Ovary (tissue), 9 donors: Measurements from ENCODE around the gene DIO1. TPM values are rescaled to one million over a fixed set of nuclear protein-coding genes. Genes with fewer than 3 reads are reported as not detected.

Experiments
- DNase-seq, 5 donors: peaks; one replicate each; pipeline ENCODE4 v3.0.0-alpha.2; 2019 to 2020
- H3K27ac ChIP-seq, 2 donors: fragments of 200-600 bp; one replicate each; pipeline versions ENCODE4 v1.5.1 to v1.8.0; 2019 to 2022
- H3K27me3 ChIP-seq: fragments of 200-600 bp; one replicate; pipeline ENCODE4 v1.8.0; 2022
- H3K36me3 ChIP-seq: fragments of 200-600 bp; sonication (generic); one replicate; pipeline ENCODE4 v1.5.1; 2019
- H3K4me1 ChIP-seq: one replicate; pipeline ENCODE4 v1.8.1; 2013; ENCODE audit warnings: mild to moderate bottlenecking, moderate library complexity; ENCODE audit not compliant: insufficient read depth
- H3K4me3 ChIP-seq: fragments of 200-600 bp; sonication (generic); one replicate; pipeline ENCODE4 v1.5.1; 2017
- H3K9me3 ChIP-seq, 2 donors: fragments of 200-600 bp in 1 of 2; sonication (generic) in 1 of 2; one replicate each; pipeline versions ENCODE4 v1.5.1 to v1.8.1; 2013 to 2019; ENCODE audit warnings: mild to moderate bottlenecking in 1 of 2, moderate library complexity in 1 of 2
- EP300 ChIP-seq: sonication (generic); formaldehyde crosslinking; IDR thresholded peaks from one replicate; pipeline ENCODE4 v1.6.1; 2017; ENCODE audit warnings: antibody characterized with exemption
- POLR2A ChIP-seq: fragments of 450-650 bp; IDR thresholded peaks from one replicate; pipeline ENCODE4 v1.6.1; 2017; ENCODE audit warnings: antibody characterized with exemption, mild to moderate bottlenecking, moderate library complexity
- WGBS, 3 donors: extraction: QIAGEN DNeasy Blood & Tissue Kit in 1 of 3; methylation state at CpG; one replicate each; pipeline versions ENCODE4 v1.1.5 to v1.1.7; 2013 to 2017; 5-methylcytosine and 5-hydroxymethylcytosine counted together
- intact Hi-C, 4 donors: fragments of 100-400 bp; cut with DNase I; formaldehyde crosslinking; loops; one replicate each; pipeline versions ENCODE4 v1.11.0 to v1.15.1; 2022 to 2023
- polyA plus RNA-seq, 2 donors: library from polyadenylated mRNA; stranded (reverse); fragments of 200-250 nt in 1 of 2; fragments of 350-450 nt in 1 of 2; fragmentation: Illumina TruSeq in 1 of 2; extraction: RNeasy Lipid Tissue Mini Kit (QIAGEN cat#74804) in 1 of 2; gene quantifications; one replicate each; pipeline ENCODE4 v1.2.3, GENCODE V29; 2013 to 2014
- total RNA-seq, 7 donors: library from RNA; depleted of rRNA in 2 of 7; stranded (reverse); fragments of >200 nt in 2 of 7; fragmentation: NEBNext Ultra II Directional in 3 of 7; extraction: Animal tissue kit (Norgen Biotek cat#: 25700) in 3 of 7; gene quantifications; one replicate each; pipeline versions ENCODE4 v1.1.0 to v1.2.4, GENCODE V29; 2016 to 2023
- TF ChIP-seq, protein P1 (sequence below), 3 donors: fragments of 450-650 bp in 2 of 3; fragments of 200-600 bp in 1 of 3; IDR thresholded peaks; one replicate each; pipeline versions ENCODE4 v1.5.1 to v1.8.0; 2016 to 2022; ENCODE audit warnings: antibody characterized with exemption in 3 of 3, mild to moderate bottlenecking in 1 of 3
- donor health status: DM: no; HTN: no; CAD: no; lungs with moderate emphysema.
- donor health status: DM: no; HTN: no; CAD: no.
- donor health status: Bipolar disorder and iron deficiency.
- donor health status: DM: yes; HTN: yes; CAD: no.
- donor health status: DM: no; HTN: no; CAD: no.
- donor health status: DM: yes; HTN: yes; CAD: no.

Gene DIO1
- total and polyA plus RNA-seq, 9 donors = 0.46 TPM; not detected in 8

DNA sequence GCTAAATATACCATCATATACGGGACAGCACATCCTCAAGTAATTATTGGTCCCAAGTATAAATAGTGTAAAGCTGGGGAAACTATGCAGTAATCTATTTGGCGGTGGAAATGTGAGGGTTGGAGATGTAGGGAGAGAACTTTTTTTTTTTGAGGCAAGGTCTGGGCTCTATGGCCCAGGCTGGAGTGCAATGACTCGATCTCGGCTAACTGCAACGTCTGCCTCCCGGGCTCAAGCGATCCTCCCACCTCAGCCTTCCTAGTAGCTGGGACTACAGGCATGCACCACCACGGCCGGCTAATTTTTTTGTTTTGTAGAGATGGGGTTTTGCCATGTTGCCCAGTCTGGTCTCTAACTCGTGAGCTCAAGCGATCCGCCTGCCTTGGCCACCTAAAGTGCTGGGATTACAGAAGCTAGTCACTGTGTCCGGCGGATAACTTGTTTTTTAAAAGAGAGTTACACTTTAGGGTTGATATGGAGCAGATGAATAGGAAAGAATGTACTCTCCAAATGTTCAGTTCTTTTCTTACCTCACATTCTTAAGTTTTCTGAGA lies 49.6 kb downstream of the DIO1 start:
- H3K4me3 ChIP-seq = no peak overlapping the region
- TF ChIP-seq POLR2A (no peak), EP300 (no peak)
- TF ChIP-seq, protein P1, sequence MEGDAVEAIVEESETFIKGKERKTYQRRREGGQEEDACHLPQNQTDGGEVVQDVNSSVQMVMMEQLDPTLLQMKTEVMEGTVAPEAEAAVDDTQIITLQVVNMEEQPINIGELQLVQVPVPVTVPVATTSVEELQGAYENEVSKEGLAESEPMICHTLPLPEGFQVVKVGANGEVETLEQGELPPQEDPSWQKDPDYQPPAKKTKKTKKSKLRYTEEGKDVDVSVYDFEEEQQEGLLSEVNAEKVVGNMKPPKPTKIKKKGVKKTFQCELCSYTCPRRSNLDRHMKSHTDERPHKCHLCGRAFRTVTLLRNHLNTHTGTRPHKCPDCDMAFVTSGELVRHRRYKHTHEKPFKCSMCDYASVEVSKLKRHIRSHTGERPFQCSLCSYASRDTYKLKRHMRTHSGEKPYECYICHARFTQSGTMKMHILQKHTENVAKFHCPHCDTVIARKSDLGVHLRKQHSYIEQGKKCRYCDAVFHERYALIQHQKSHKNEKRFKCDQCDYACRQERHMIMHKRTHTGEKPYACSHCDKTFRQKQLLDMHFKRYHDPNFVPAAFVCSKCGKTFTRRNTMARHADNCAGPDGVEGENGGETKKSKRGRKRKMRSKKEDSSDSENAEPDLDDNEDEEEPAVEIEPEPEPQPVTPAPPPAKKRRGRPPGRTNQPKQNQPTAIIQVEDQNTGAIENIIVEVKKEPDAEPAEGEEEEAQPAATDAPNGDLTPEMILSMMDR (IDR thresholded peaks at IDR 0.05) = no peak
- H3K36me3 ChIP-seq = no peaks in the 10 kb centered on the region
- WGBS, 3 donors = 95 to 96% (median 96%) methylated on average over 14 of the region's 14 CpGs
- H3K9me3 ChIP-seq = no peaks in the 10 kb centered on the region
- DNase-seq = no peak
- H3K27me3 ChIP-seq = no peaks in the 10 kb centered on the region
- no peak overlapping the region for H3K27ac ChIP-seq
- H3K4me1 ChIP-seq = peaks cover 13% of the 10 kb centered on the region
- intact Hi-C loops = no loop called here

DNA sequence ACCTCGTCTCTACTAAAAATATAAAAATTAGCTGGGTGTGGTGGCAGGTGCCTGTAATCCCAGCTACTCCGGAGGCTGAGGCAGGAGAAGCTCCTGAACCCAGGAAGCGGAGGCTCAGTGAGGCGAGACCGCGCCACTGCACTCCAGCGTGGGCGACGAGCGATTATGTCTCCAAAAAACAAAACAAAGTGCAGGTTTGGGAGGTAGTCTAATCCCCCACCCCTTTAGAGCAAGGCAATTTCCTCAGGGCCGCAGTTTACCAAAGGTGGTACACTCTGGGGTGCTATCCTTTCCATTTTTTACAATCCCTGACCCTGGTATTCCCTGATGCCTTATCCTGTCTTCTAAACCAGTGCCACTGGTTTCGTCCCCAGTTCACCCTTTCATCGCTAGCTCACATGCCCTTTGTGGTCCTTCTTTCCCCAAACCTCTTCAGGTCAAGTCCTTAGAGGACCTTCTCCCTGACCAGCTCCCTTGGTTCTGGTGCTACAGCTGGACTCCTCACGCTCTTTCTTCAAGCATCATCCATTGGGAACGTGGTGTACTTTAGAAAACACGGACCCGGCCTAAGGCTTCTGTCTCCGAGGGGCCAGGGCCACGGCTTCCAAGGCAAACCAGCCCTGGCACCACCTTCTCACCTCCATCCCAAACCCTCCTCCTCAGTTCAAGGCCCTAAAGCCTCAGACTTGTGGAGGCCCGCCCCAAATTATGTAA lies 50.6 kb downstream of the DIO1 start:
- H3K4me3 ChIP-seq = peak overlapping the region; percentile 84
- peaks cover 11% of the 10 kb centered on the region for H3K4me1 ChIP-seq
- H3K27me3 ChIP-seq = no peaks in the 10 kb centered on the region
- peak; percentile 12 to 49 (median 33) for DNase-seq
- H3K9me3 ChIP-seq = no peaks in the 10 kb centered on the region
- H3K36me3 ChIP-seq = no peaks in the 10 kb centered on the region
- peak overlapping the region; percentile 74 to 89 for H3K27ac ChIP-seq
- 54 to 56% (median 55%) methylated on average over 20 of the region's 20 CpGs for WGBS, 3 donors
- intact Hi-C loops = loop anchor here in 3 of 4 donors (5.0 kb wide), 2 partner anchors 47 to 57 kb away; partner anchors contain the start of gene YIPF1 (in 2 of the 3)
- no peak for TF ChIP-seq EP300

DNA sequence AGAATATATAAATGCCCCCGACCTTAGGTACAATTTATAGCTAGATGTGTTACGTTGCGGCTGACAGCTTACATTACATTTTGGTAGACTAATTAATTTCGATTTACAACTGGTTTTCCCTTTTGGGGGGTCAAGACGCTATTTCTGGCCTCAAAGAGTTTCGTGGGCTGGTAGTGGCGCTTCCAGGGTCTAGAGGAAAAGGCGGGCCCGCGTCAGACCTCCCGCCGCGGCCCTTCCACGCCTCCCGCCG lies 51.1 kb downstream of the DIO1 start:
- TF ChIP-seq, protein P1 (IDR thresholded peaks at IDR 0.05) = no peak
- TF ChIP-seq EP300 = no peak
- TF ChIP-seq POLR2A = no peak
- intact Hi-C loops = loop anchor here in 3 of 4 donors (5.0 kb wide), 2 partner anchors 48 to 58 kb away; partner anchors contain the start of gene YIPF1 (in 2 of the 3)
- H3K27me3 ChIP-seq = no peaks in the 10 kb centered on the region
- 0 to 1% (median 0%) methylated on average over 16 of the region's 16 CpGs for WGBS, 3 donors
- peak overlapping the region; percentile 74 to 89 for H3K27ac ChIP-seq
- peak overlapping the region; percentile 84 for H3K4me3 ChIP-seq
- H3K9me3 ChIP-seq = no peaks in the 10 kb centered on the region
- H3K4me1 ChIP-seq = peaks cover 11% of the 10 kb centered on the region
- no peaks in the 10 kb centered on the region for H3K36me3 ChIP-seq
- DNase-seq = no peak

DNA sequence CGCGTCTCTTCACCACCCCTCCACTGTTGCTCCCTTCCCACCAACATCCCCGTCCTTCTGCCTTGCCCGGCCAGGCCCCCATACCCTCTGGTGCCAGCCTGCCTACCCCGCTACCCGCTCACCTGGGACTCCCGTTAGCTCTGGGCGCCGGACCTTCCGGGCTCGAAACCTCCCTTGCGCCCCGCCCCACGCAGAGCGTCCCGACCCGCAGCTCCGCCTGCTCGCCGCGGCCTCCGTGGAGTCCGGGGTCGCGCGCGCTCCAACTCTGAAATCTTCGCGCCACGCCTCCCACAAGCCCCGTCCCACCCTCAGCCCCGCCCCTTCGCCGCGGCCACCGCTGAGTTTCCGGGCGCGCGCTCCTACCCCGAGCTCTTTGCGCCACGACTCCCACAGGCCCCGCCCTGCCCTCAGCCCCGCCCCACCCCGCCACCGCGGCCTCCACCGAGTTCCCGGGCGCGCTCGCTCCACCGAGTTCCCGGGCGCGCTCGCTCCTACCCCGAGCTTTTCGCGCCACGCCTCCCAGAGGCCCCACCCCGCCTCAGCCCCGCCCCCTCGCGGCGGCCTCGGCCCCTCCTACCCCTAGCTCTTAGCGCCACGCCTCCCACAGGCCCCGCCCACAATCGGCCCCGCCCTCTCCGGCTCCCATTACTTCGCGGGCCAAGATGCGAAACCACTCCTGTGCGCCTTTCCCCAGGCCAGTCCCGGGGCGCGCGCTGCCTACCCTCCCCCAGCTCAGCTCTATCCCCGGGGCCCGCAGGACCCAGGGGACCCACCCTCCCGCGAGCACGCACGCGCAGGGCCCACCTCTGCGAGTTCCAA lies 51.7 kb downstream of the DIO1 start, which contains the start of gene IFT25:
Gene IFT25 (minus strand): TSS at position 267 of the 819 bp plus-strand sequence. CDS start 5,617 bp downstream, outside the sequence.
- no peaks in the 10 kb centered on the region for H3K27me3 ChIP-seq
- TF ChIP-seq POLR2A (peak; percentile 74), EP300 (no peak)
- H3K9me3 ChIP-seq = no peaks in the 10 kb centered on the region
- H3K36me3 ChIP-seq = no peaks in the 10 kb centered on the region
- H3K4me3 ChIP-seq = peak within 1 kb of the TSS; percentile 84
- peak within 1 kb of the TSS; percentile 88 to 89 for H3K27ac ChIP-seq
- WGBS, 3 donors = 0 to 1% (median 1%) methylated on average over 60 to 90 of the region's 90 CpGs
- peaks cover 11% of the 10 kb centered on the region for H3K4me1 ChIP-seq
- intact Hi-C loops = loop anchor here in 3 of 4 donors (5.0 kb wide), 2 partner anchors 48 to 58 kb away; partner anchors contain the start of gene YIPF1 (in 2 of the 3)
- DNase-seq = peak; percentile 96 to 100 (median 99)
